Astrocyte (in vitro differentiated cells and primary cell): ENCODE data around the gene MTMR1. TPM values are rescaled to one million over a fixed set of nuclear protein-coding genes. Genes with fewer than 3 reads are reported as not detected.

Experiments used
- DNase-seq: peaks from one replicate; pipeline ENCODE4 v3.0.0-alpha.2; 2010; ENCODE audit warnings: low read depth
- FAIRE-seq: peaks from 2 replicates; lab custom pipeline; 2011; peaks lifted over from hg19 to GRCh38; lab: Jason Lieb, UNC
- H2AFZ ChIP-seq: 2 replicates; pipeline ENCODE4 v1.6.0; 2012; ENCODE audit warnings: low read depth, low read length, inconsistent platforms
- H3K27ac ChIP-seq: 2 replicates; pipeline ENCODE4 v1.5.1; 2011; ENCODE audit warnings: low read depth, low read length, inconsistent platforms
- H3K27me3 ChIP-seq: 2 replicates; pipeline ENCODE4 v1.6.0; 2011; ENCODE audit warnings: low read length, inconsistent platforms; ENCODE audit not compliant: insufficient read depth
- H3K36me3 ChIP-seq: 2 replicates; pipeline ENCODE4 v1.5.1; 2011; ENCODE audit warnings: low read length, inconsistent platforms; ENCODE audit not compliant: insufficient read depth
- H3K4me1 ChIP-seq: 2 replicates; pipeline ENCODE4 v1.5.1; 2011; ENCODE audit warnings: low read length, inconsistent platforms; ENCODE audit not compliant: insufficient read depth
- H3K4me2 ChIP-seq: 2 replicates; pipeline ENCODE4 v1.6.0; 2012; ENCODE audit warnings: low read length, inconsistent platforms
- H3K4me3 ChIP-seq: 2 replicates; pipeline ENCODE4 v1.5.1; 2011; ENCODE audit warnings: low read depth, mild to moderate bottlenecking, low read length, inconsistent platforms; ENCODE audit not compliant: insufficient read depth
- H3K79me2 ChIP-seq: 2 replicates; pipeline ENCODE4 v1.6.0; 2012; ENCODE audit warnings: mild to moderate bottlenecking, low read length, inconsistent platforms; ENCODE audit not compliant: insufficient read depth
- H3K9ac ChIP-seq: 2 replicates; pipeline ENCODE4 v1.6.0; 2012; ENCODE audit warnings: mild to moderate bottlenecking, low read length, inconsistent platforms
- H3K9me3 ChIP-seq: 2 replicates; pipeline ENCODE4 v1.5.1; 2012; ENCODE audit warnings: low read depth, mild to moderate bottlenecking, low read length, inconsistent platforms; ENCODE audit not compliant: insufficient read depth
- H4K20me1 ChIP-seq: 2 replicates; pipeline ENCODE4 v1.6.0; 2012; ENCODE audit warnings: low read length, inconsistent platforms; ENCODE audit not compliant: insufficient read depth
- H3K27ac Mint-ChIP-seq: one replicate; pipeline ENCODE4 v1.8.0; 2021; ENCODE audit warnings: mild to moderate bottlenecking, mixed read lengths; ENCODE audit not compliant: unreplicated experiment
- H3K27me3 Mint-ChIP-seq: one replicate; pipeline ENCODE4 v1.8.0; 2021; ENCODE audit warnings: low read depth, mixed read lengths; ENCODE audit not compliant: unreplicated experiment
- H3K36me3 Mint-ChIP-seq: one replicate; pipeline ENCODE4 v1.8.0; 2021; ENCODE audit warnings: low read depth, mixed read lengths; ENCODE audit not compliant: unreplicated experiment
- H3K4me1 Mint-ChIP-seq: one replicate; pipeline ENCODE4 v1.8.0; 2021; ENCODE audit warnings: low read depth, mixed read lengths; ENCODE audit not compliant: unreplicated experiment
- H3K4me3 Mint-ChIP-seq: one replicate; pipeline ENCODE4 v1.8.0; 2021; ENCODE audit warnings: mild to moderate bottlenecking, moderate library complexity, mixed read lengths; ENCODE audit not compliant: unreplicated experiment
- H3K9me3 Mint-ChIP-seq: one replicate; pipeline ENCODE4 v1.8.0; 2021; ENCODE audit warnings: mild to moderate bottlenecking, mixed read lengths; ENCODE audit not compliant: unreplicated experiment
- CTCF ChIP-seq: IDR thresholded peaks from 2 replicates; pipeline ENCODE4 v1.5.1; 2011; ENCODE audit warnings: low read depth, mild to moderate bottlenecking, inconsistent platforms, low read length, moderate library complexity; ENCODE audit not compliant: insufficient read depth
- EZH2 ChIP-seq: IDR thresholded peaks from 2 replicates; pipeline ENCODE4 v1.6.1; 2012; ENCODE audit warnings: mild to moderate bottlenecking, low read length, inconsistent platforms; ENCODE audit not compliant: insufficient read depth
- total RNA-seq: library from RNA; stranded (reverse); gene quantifications from 2 replicates; pipeline ENCODE4 v1.2.1, GENCODE V29; 2021

MTMR1 gene
- total RNA-seq, 1 donor from 2014 or later, result 18.6 TPM

DNA sequence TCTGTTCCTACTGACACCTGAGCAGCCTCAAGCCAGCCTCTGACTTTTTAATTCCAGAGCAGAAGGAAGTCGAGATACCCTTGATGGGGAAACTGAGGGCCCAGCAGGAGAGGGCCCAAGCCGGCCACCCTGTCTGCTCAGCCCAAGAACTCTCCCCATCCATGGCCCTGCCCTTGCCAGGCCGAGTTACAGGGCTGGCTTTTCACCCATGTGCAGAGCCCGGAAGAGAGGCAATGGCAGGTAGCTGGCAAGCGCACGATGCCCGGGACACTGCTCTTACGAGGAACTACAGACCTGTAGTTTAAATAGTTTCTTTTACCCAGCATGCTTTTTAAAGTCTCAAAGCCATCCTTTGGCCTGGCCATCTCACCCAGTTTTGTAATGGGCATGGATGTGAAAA is 79.9 kb downstream of the MTMR1 start:
- H3K4me2 ChIP-seq, result no peak overlapping the region
- H3K27ac ChIP-seq, result no peak overlapping the region
- no peaks in the 10 kb centered on the region for H3K9me3 ChIP-seq
- FAIRE-seq, result no peak
- H3K4me3 Mint-ChIP-seq, result no peak overlapping the region
- no peak overlapping the region for H2AFZ ChIP-seq
- no peaks in the 10 kb centered on the region for H3K27me3 Mint-ChIP-seq
- no peak for DNase-seq
- no peaks in the 10 kb centered on the region for H3K27me3 ChIP-seq
- no peaks in the 10 kb centered on the region for H4K20me1 ChIP-seq
- H3K4me1 ChIP-seq, result peaks cover under 1% of the 10 kb centered on the region
- H3K4me3 ChIP-seq, result no peak overlapping the region
- H3K36me3 Mint-ChIP-seq, result peaks cover 6% of the 10 kb centered on the region
- no peaks in the 10 kb centered on the region for H3K79me2 ChIP-seq
- no peak overlapping the region for H3K9ac ChIP-seq
- H3K27ac Mint-ChIP-seq, result no peak overlapping the region
- H3K36me3 ChIP-seq, result no peaks in the 10 kb centered on the region
- H3K9me3 Mint-ChIP-seq, result no peaks in the 10 kb centered on the region
- H3K4me1 Mint-ChIP-seq, result peaks cover under 1% of the 10 kb centered on the region
- TF ChIP-seq CTCF, result no peak
- TF ChIP-seq EZH2, result no peak

- Histone ChIP-seq H3K79me2 (no peaks in the 10 kb centered on the region), H3K4me3 (no peak overlapping the region), H3K9me3 (no peaks in the 10 kb centered on the region), H3K36me3 (no peaks in the 10 kb centered on the region), H3K4me1 (no peaks in the 10 kb centered on the region), H2AFZ (no peak overlapping the region), H3K27ac (no peak overlapping the region), H4K20me1 (no peaks in the 10 kb centered on the region), H3K9ac (no peak overlapping the region), H3K4me2 (no peak overlapping the region), H3K27me3 (no peaks in the 10 kb centered on the region)
- Mint-ChIP-seq H3K27me3 (no peaks in the 10 kb centered on the region), H3K4me1 (no peaks in the 10 kb centered on the region), H3K27ac (no peak overlapping the region), H3K4me3 (no peak overlapping the region), H3K9me3 (no peaks in the 10 kb centered on the region), H3K36me3 (peaks cover 6% of the 10 kb centered on the region)
- no peak for FAIRE-seq
- no peak for DNase-seq
- TF ChIP-seq CTCF, result no peak
Measured at GRCh38 chrX:150773634-150774033, 80.4 kb downstream of the MTMR1 start.

- no peak overlapping the region for H2AFZ ChIP-seq
- no peaks in the 10 kb centered on the region for H4K20me1 ChIP-seq
- TF ChIP-seq EZH2 (no peak), CTCF (no peak)
- no peak overlapping the region for H3K9ac ChIP-seq
- H3K36me3 Mint-ChIP-seq, result peaks cover 6% of the 10 kb centered on the region
- H3K79me2 ChIP-seq, result no peaks in the 10 kb centered on the region
- no peaks in the 10 kb centered on the region for H3K9me3 Mint-ChIP-seq
- H3K27ac Mint-ChIP-seq, result no peak overlapping the region
- H3K4me3 ChIP-seq, result no peak overlapping the region
- H3K4me1 Mint-ChIP-seq, result no peaks in the 10 kb centered on the region
- H3K4me1 ChIP-seq, result no peaks in the 10 kb centered on the region
- no peaks in the 10 kb centered on the region for H3K36me3 ChIP-seq
- H3K4me3 Mint-ChIP-seq, result no peak overlapping the region
- FAIRE-seq (peak; percentile 13), DNase-seq (no peak)
- H3K27ac ChIP-seq, result no peak overlapping the region
- no peak overlapping the region for H3K4me2 ChIP-seq
- H3K27me3 ChIP-seq, result no peaks in the 10 kb centered on the region
- no peaks in the 10 kb centered on the region for H3K27me3 Mint-ChIP-seq
- H3K9me3 ChIP-seq, result no peaks in the 10 kb centered on the region
Measured at GRCh38 chrX:150774798-150775568, 81.8 kb downstream of the MTMR1 start.
